Measurements from ENCODE around the gene GMDS.

GMDS gene

GRCh38 chr6:1814279-1814678 is 431.1 kb downstream of the GMDS start:
- Histone ChIP-seq H3K4me1 (ENCODE audit: insufficient read depth, low read length, poor library complexity, severe bottlenecking) (peaks cover 51% of the 10 kb centered on the region), H3K36me3 (ENCODE audit: insufficient read depth, low read length) (no peaks in the 10 kb centered on the region), H4K20me1 (ENCODE audit: insufficient read depth, low read length, poor library complexity, severe bottlenecking) (no peaks in the 10 kb centered on the region), H3K27me3 (ENCODE audit: insufficient read depth, low read length, poor library complexity, severe bottlenecking) (no peaks in the 10 kb centered on the region), H3K4me3 (ENCODE audit: low read length, poor library complexity, severe bottlenecking) (no peak overlapping the region), H3K79me2 (ENCODE audit: insufficient read depth, low read length) (no peaks in the 10 kb centered on the region), H2AFZ (ENCODE audit: low read length) (no peak overlapping the region), H3K9ac (ENCODE audit: low read depth, low read length, poor library complexity, severe bottlenecking) (no peak overlapping the region), H3F3A (ENCODE audit: low read depth) (no peaks in the 10 kb centered on the region), H3K4me2 (ENCODE audit: low read depth, low read length, poor library complexity, severe bottlenecking) (peak overlapping the region; percentile 48), H3K9me2 (replicated peaks; ENCODE audit: low read depth, low read length) (no peaks in the 10 kb centered on the region), H3K9me3 (ENCODE audit: insufficient read depth, low read depth, low read length) (no peaks in the 10 kb centered on the region)
- no peak for TF ChIP-seq CTCF (conservative IDR thresholded peaks at IDR 0.05; ENCODE audit: low read length)
- no peak for TF ChIP-seq EZH2phosphoT487 (IDR thresholded peaks at IDR 0.05; ENCODE audit: borderline replicate concordance)

- no peaks in the 10 kb centered on the region for H3F3A ChIP-seq (ENCODE audit: low read depth)
- H3K79me2 ChIP-seq (ENCODE audit: insufficient read depth, low read length) = no peaks in the 10 kb centered on the region
- H3K9me3 ChIP-seq (ENCODE audit: insufficient read depth, low read depth, low read length) = no peaks in the 10 kb centered on the region
- no peaks in the 10 kb centered on the region for H3K9me2 ChIP-seq (replicated peaks; ENCODE audit: low read depth, low read length)
- no peaks in the 10 kb centered on the region for H3K36me3 ChIP-seq (ENCODE audit: insufficient read depth, low read length)
- H2AFZ ChIP-seq (ENCODE audit: low read length) = no peak overlapping the region
- peaks cover 46% of the 10 kb centered on the region for H3K4me1 ChIP-seq (ENCODE audit: insufficient read depth, low read length, poor library complexity, severe bottlenecking)
- no peaks in the 10 kb centered on the region for H4K20me1 ChIP-seq (ENCODE audit: insufficient read depth, low read length, poor library complexity, severe bottlenecking)
- H3K9ac ChIP-seq (ENCODE audit: low read depth, low read length, poor library complexity, severe bottlenecking) = no peak overlapping the region
- H3K4me2 ChIP-seq (ENCODE audit: low read depth, low read length, poor library complexity, severe bottlenecking) = no peak overlapping the region
- no peaks in the 10 kb centered on the region for H3K27me3 ChIP-seq (ENCODE audit: insufficient read depth, low read length, poor library complexity, severe bottlenecking)
- no peak overlapping the region for H3K4me3 ChIP-seq (ENCODE audit: low read length, poor library complexity, severe bottlenecking)
- TF ChIP-seq CTCF (conservative IDR thresholded peaks at IDR 0.05; ENCODE audit: low read length) (no peak), EZH2phosphoT487 (IDR thresholded peaks at IDR 0.05; ENCODE audit: borderline replicate concordance) (no peak)
Observed at GRCh38 chr6:1812487-1812886, 432.9 kb downstream of the GMDS start.

GRCh38 chr6:1812034-1812433 is 433.4 kb downstream of the GMDS start:
- H3K9ac ChIP-seq (ENCODE audit: low read depth, low read length, poor library complexity, severe bottlenecking) = no peak overlapping the region
- no peaks in the 10 kb centered on the region for H3K27me3 ChIP-seq (ENCODE audit: insufficient read depth, low read length, poor library complexity, severe bottlenecking)
- peaks cover 41% of the 10 kb centered on the region for H3K4me1 ChIP-seq (ENCODE audit: insufficient read depth, low read length, poor library complexity, severe bottlenecking)
- no peaks in the 10 kb centered on the region for H3K79me2 ChIP-seq (ENCODE audit: insufficient read depth, low read length)
- H3K4me3 ChIP-seq (ENCODE audit: low read length, poor library complexity, severe bottlenecking) = no peak overlapping the region
- no peaks in the 10 kb centered on the region for H3K9me3 ChIP-seq (ENCODE audit: insufficient read depth, low read depth, low read length)
- H3K9me2 ChIP-seq (replicated peaks; ENCODE audit: low read depth, low read length) = no peaks in the 10 kb centered on the region
- no peaks in the 10 kb centered on the region for H4K20me1 ChIP-seq (ENCODE audit: insufficient read depth, low read length, poor library complexity, severe bottlenecking)
- TF ChIP-seq EZH2phosphoT487 (IDR thresholded peaks at IDR 0.05; ENCODE audit: borderline replicate concordance) = no peak
- H2AFZ ChIP-seq (ENCODE audit: low read length) = no peak overlapping the region
- H3F3A ChIP-seq (ENCODE audit: low read depth) = no peaks in the 10 kb centered on the region
- no peak overlapping the region for H3K4me2 ChIP-seq (ENCODE audit: low read depth, low read length, poor library complexity, severe bottlenecking)
- no peaks in the 10 kb centered on the region for H3K36me3 ChIP-seq (ENCODE audit: insufficient read depth, low read length)

DNA sequence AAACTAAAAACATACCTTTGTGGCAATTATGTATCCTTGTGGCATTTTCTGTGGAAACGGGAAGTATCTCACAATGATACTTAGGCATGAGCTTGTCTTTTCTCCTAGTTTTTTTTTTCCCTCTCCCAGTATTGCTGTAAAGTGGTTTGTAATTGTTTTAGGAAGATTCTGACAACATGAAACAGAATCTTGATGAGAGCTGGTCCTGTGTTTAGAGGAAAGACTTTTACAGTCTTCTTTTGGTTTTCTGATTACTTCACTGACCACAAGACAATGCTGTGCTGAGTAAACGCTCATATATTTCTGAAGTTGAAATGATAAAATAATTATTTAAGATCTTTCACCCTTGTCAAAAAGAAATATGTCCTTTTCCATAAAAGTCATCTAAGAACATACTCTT is 434.5 kb downstream of the GMDS start:
- Histone ChIP-seq H3K36me3 (ENCODE audit: insufficient read depth, low read length) (no peaks in the 10 kb centered on the region), H3K79me2 (ENCODE audit: insufficient read depth, low read length) (no peaks in the 10 kb centered on the region), H3K9ac (ENCODE audit: low read depth, low read length, poor library complexity, severe bottlenecking) (no peak overlapping the region), H3K9me2 (replicated peaks; ENCODE audit: low read depth, low read length) (no peaks in the 10 kb centered on the region), H3K4me3 (ENCODE audit: low read length, poor library complexity, severe bottlenecking) (no peak overlapping the region), H3K4me2 (ENCODE audit: low read depth, low read length, poor library complexity, severe bottlenecking) (no peak overlapping the region), H3K4me1 (ENCODE audit: insufficient read depth, low read length, poor library complexity, severe bottlenecking) (peaks cover 32% of the 10 kb centered on the region), H3K9me3 (ENCODE audit: insufficient read depth, low read depth, low read length) (no peaks in the 10 kb centered on the region), H3F3A (ENCODE audit: low read depth) (no peaks in the 10 kb centered on the region), H2AFZ (ENCODE audit: low read length) (no peak overlapping the region), H4K20me1 (ENCODE audit: insufficient read depth, low read length, poor library complexity, severe bottlenecking) (no peaks in the 10 kb centered on the region), H3K27me3 (ENCODE audit: insufficient read depth, low read length, poor library complexity, severe bottlenecking) (no peaks in the 10 kb centered on the region)
- TF ChIP-seq CTCF (conservative IDR thresholded peaks at IDR 0.05; ENCODE audit: low read length) (no peak), EZH2phosphoT487 (IDR thresholded peaks at IDR 0.05; ENCODE audit: borderline replicate concordance) (no peak)

Data from Loucy (cell line).